Fibroblast of peridontal ligament (primary cell): Measurements from ENCODE around the gene EPB41L1.

Source experiments
- DNase-seq: peaks from one replicate; pipeline ENCODE4 v3.0.0-alpha.2; 2010; ENCODE audit errors: extremely low read depth

Gene EPB41L1

DNA sequence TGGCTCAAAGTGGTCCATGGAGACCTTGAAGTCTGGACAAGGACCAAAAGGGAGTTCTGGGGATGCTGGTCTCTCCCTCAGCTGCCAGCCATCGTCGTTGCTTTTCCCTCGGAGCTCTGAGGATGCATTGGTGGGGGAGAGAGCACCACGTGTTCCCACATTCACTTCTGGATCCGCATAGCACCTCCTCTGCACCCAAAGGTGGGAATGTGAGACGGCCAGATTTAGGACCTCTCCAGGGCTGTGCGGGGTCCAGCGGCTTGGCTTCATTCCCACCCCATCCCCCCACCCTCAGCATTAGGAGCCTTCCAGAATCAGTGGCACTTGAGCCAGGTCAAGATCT is 1.1 kb downstream of the EPB41L1 start:
- DNase-seq: no peak

GRCh38 chr20:36155991-36156390 is 1.5 kb downstream of the EPB41L1 start:
- DNase-seq: no peak

DNA sequence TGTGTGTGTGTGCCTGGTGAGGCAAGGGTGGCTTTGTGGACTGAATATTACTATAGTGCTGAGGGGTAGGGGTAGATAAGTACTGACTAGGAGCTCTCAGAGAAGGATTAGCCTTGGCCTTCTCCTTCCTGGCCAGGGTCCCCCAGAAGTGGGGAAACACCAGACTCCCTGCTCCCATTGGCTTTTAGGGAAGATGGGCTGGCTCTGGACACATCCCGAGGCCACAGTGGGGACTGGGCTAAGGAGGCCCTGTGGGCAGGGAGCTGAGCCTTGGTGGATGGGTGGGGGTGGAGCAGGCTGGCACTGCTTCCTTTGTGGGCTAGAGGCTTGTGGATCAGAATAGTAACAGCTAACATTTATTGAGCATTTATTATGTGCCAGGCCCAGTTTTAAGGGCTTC is 3.1 kb downstream of the EPB41L1 start:
- no peak for DNase-seq

DNA sequence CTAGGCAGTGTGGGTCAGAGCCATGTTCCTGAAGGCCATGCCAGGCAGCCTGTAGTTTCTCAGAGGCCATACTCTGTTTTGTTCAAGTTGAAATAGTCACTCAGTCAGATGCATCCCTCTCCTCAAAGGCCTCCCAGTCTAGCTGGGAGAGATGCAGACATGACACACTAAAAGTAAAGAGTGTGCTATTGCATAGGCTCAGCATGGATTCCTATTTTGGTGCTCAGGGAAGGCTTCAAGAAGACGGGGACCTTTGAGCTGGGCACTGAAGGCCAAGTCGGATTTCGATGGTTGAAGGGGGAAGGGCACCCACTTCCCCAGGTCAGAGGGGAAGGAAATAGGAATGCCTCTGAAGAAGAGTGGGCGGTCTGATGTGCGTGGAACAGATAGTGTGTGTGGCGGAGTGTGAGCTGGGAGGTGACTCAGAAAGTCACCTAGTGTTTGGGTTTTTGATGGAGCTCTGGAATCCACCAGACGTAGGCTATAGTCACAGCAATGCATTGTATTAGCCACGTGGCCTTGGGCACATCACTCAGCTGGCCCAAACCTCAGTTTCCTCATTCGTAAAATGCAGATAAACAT is 3.7 kb downstream of the EPB41L1 start:
- no peak for DNase-seq

GRCh38 chr20:36159833-36160232 is 5.3 kb downstream of the EPB41L1 start:
- no peak for DNase-seq

GRCh38 chr20:36162272-36162966 is 7.9 kb downstream of the EPB41L1 start:
- DNase-seq: peak; percentile 40

- no peak for DNase-seq
Observed at GRCh38 chr20:36167902-36168503, 13.5 kb downstream of the EPB41L1 start.

GRCh38 chr20:36170542-36171215 is 16.1 kb downstream of the EPB41L1 start:
- DNase-seq: no peak

DNA sequence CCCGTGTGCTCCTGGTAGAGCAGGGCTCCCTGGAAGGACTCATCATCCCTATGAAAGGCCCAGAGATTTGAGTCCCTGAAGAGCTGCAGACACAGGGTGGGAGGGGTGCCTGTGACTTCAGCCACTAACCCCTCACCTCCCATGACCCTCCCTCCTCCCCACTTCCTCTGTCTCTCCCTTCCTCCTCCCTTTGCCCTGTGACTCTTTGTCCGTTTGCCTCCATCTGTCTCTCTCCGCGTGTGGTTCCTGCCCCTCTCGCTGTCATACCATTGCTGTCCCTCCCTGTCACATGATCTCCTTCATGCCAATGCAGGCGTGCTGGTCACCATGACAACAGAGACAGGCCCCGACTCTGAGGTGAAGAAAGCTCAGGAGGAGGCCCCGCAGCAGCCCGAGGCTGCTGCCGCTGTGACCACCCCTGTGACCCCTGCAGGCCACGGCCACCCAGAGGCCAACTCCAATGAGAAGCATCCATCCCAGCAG is 19.0 kb downstream of the EPB41L1 start:
- no peak for DNase-seq

GRCh38 chr20:36175016-36175415 is 20.5 kb downstream of the EPB41L1 start:
- DNase-seq: peak; percentile 28

DNA sequence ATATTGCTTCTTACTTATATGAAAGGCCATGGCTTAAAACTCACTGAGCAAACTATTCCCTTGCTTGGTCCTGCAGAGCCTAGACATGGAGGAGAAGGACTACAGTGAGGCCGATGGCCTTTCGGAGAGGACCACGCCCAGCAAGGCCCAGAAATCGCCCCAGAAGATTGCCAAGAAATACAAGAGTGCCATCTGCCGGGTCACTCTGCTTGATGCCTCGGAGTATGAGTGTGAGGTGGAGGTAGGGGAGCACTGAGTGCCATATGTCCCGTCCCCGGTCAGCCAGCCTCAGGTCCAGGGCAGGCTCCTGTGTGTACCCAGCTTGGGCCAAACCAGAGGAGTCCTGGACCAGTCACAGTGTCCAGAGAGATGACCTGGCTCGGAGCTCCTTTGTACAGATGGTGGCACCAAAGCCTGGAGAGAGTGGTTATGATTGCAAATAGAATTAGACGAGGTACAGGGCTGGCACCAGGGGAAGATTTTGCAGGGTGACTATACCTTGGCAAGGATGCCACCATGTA is 21.0 kb downstream of the EPB41L1 start:
- no peak for DNase-seq

DNA sequence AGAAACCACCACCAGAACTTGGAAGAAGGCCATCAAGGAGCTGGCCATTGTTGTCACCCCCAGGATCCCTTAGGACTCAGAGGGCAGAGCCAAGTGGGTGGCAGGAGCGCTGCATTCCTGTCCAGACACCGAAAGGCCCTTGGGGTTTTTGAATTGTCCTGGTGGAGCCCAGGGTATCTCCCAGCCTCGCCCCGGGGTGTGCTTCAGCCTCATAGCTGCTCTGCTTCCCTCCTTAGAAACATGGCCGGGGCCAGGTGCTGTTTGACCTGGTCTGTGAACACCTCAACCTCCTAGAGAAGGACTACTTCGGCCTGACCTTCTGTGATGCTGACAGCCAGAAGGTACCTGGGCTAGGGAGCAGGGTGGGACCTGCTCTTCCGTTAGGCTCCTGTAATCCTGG is 23.2 kb downstream of the EPB41L1 start:
- no peak for DNase-seq

GRCh38 chr20:36179170-36179945 is 24.8 kb downstream of the EPB41L1 start:
- no peak for DNase-seq

- DNase-seq: no peak
Observed at GRCh38 chr20:36180323-36180722, 25.8 kb downstream of the EPB41L1 start.

- peak; percentile 56 for DNase-seq
Observed at GRCh38 chr20:36181934-36182603, 27.5 kb downstream of the EPB41L1 start.

DNA sequence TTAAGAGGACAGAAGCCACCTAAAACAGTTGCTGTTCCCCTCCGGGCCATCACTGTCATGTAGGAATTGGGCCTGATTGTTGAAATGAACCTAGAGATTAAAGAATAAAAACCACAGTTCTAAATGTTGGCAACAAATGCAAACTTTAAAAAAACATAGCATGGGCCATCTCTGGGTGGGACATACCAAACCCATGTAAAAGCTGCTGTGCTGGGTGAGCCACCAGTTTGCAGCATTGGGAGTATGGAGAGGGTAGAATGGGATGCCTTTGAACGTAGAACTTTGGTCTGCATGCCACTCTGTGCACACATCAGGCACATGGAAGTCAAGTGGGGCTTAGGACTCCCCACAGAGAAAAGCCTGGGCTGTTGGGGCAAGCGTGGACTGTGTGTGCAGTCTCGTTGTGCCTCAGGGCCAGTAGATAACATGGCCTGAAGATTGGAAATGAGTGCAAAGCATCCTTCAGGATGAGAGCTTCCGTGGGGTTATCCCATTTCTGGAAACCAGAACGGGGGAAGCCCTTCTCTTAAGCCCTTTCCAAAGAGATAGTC is 28.1 kb downstream of the EPB41L1 start:
- DNase-seq: no peak

- no peak for DNase-seq
Observed at GRCh38 chr20:36183155-36183944, 28.8 kb downstream of the EPB41L1 start.

GRCh38 chr20:36184816-36185776 is 30.6 kb downstream of the EPB41L1 start:
- DNase-seq: no peak
